DMS114 treated with DMSO at 0.1 percent for 48 hours (cell line): Measurements from ENCODE around the gene STK32C.
"Not testable (repeated sequence)": the region's sequence is repeated elsewhere in the genome, so short reads cannot be mapped to it uniquely, and the experiment has no call there.

Source experiments
- DNase-seq: peaks from one replicate; lab custom pipeline; 2025; ENCODE audit not compliant: unreplicated experiment; lab: John Stamatoyannopoulos, UW

STK32C gene

DNA sequence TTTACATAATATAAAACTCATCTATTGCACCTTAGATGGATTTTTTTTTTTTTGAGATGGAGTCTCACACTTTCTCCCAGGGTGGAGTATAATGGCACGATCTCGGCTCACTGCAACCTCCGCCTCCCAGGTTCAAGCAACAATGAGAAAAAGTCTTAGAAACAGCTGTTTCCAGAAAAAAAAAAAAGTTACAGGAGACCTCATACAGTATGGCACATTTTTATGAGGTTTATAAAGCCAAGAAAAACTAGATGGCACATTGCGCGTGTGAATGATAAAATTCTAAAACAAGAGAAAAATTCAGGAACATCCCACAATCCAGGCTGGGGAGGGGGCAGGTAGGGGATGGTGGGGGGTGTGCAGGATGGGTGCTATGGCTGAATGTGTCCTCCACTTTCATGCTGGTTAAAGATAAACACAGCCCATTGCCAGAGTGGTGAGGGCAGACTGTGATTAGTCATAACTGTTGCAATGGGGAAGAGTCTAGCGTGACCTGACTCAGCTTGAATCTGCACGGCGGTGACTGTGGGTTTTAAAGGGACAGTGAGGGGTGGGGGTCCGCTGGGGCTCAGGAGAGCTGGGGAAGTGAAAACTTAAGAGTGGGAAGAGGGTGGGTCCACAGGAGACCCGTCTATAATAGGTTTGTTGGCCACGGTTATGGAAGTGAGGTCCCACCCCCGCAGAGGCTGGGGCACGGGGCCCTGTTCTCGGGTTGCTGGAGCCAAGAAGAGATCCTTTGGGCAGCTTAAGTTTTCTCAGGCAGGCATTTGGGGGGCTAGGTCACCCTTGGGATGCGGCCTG lies 12.3 kb upstream of the STK32C start:
- no peak for DNase-seq

DNA sequence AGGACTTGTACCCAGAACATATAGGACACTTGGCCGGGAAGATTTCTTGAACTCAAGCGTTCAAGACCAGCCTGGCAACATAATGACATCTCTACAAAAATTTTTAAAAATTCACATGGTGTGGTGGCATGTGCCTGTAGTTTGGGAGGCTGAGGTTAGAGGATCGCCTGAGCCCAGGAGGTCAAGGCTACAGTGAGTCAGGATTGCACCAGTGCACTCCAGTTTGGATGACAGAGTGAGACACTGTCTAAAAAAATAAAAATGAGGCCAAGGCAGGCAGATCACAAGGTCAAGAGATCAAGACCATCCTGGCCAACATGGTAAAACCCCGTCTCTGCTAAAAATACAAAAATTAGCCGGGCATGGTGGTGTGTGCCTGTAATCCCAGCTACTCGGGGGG lies 9.7 kb upstream of the STK32C start:
- not testable (repeated sequence) for DNase-seq

DNA sequence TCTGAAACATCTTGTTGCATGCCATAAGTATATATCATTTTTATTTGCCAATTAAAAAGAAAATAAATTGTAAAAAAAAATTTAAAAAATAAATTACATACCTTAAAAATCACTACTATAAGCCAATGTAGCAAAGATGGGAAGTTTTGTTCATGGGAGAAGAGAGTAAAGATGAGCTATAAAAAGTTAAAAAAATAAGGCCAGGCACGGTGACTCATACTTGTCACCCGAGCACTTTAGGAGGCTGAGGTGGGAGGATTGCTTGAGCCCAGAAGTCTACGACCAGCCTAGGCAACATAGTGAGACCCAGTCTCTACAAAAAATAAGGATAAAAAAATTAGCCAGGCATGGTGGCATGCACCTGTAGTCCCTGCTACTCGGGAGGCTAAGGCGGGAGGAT lies 8.4 kb upstream of the STK32C start:
- no peak for DNase-seq

DNA sequence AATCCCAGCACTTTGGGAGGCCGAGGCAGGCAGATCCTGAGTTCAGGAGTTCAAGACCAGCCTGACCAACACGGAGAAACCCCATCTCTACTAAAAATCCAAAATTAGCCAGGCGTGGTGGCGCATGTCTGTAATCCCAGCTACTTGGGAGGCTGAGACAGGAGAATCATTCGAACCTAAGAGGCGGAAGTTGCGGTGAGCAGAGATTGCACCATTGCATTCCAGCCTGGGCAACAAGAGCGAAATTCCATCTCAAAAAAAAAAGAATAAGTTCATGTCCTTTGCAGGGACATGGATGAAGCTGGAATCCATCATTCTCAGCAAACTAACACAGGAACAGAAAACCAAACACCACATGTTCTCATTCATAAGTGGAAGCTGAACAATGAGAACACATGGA lies 7.1 kb upstream of the STK32C start:
- DNase-seq, result not testable (repeated sequence)

DNA sequence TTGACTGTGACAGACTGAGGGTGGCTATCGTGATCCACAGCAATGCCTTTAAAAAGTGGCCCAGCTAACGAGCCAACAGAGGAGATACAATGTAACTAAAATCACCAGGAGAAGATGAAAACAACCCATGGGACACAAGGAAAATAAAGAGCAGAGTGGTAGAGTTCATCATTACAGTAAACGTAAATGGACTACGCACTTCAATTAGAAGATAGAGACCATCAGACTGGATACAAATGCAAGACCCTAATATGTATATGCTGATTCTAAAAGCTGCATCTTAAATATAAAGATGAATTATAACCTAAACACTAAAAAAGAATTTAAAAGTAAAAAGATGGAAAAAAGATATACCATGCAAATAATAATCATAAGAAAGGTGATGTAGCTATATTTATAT lies 6.6 kb upstream of the STK32C start:
- no peak for DNase-seq

DNA sequence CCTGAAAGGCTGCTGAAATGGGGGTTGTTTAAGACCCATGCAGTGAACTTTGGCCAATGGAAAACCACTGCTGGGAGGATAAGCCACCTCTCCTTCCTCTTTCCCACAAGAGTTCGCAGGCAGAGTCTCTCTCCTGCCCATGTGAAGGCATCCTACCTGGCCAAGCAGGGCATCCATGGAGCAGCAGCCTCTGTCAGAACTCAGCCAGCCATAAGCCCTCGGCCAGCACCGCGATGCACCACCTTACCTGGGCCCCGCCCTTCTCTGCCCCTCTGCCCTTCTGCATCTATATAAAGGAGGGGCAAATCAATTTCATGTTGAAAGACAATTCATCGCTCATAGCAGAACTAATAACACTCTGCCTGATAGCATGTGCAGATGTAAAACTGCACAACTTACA lies 6.1 kb upstream of the STK32C start:
- DNase-seq, result no peak

DNA sequence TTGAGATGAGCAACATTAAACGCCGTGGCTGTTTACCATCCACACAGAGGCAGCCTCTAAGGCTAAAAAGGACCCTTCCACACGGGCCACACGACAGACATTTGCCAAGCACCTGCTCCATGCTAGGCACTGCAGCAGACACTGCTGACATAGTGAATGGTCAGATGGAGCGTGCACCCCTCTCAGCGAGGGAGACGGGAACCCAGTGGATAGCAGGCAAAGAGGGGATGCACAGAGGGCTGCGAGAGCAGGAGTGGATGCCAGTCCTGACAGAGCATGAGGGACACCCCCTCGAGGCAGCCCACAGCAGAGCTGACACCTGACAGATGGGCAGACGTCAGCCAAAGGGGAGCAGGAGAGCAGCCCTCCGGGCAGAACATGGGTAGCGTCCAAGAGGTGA lies 5.6 kb upstream of the STK32C start:
- DNase-seq, result no peak

DNA sequence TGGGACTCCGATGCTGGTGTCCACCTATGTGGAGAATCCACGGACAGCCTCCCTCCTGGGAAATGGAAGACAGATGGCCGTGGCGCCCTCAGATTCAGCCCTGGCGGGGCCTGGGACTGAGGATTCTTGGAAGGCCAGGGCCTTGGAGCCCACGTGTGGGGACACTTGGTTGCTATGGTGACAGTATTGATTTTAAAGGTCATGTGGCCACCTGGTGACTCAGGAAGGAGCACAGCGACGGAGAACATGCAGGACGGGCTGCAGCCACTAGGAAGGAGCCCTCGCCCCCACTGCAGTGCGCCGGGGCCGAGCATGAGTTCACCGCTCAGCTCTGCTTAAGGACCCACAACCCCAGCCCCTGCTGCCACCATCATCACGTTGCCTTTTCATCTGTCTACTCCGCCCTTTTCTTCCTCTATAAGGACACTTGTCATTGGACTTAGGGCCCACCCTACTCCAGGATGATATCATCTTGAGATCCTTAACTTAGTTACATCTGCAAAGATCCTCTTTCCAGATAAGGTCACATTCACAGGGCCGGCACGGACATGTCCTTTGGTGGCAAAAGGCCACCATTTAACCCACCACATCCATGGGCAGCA lies 3.7 kb upstream of the STK32C start:
- no peak for DNase-seq

DNA sequence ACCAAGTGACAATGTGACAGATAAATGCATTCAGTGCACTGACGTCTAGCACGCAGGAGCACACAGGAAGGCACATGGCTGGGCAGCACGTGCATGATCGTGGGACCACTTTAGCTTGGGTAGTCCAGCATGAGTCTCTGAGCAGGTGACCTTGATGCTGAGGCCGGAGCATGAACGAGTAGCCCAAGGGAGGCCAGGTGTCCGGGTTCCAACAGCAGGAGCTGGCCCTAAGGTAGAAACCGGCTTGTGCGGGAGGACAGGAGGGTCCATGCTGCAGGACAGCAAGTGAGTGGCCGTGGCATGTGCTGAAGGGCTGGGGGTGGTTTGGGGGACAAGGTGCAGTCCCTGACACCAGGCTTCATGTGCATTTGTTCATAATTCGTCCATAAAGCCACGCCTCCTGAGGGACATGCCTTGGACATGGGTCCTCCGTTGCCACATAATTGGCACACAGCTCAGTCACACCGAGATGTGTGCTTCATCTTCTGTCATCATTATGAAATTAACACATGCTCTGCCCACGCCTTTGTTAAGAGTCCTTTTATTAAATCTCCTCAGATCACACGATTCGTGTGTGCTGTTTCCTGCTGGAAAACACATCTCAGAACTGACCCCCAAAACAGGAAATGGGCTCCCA lies 3.1 kb upstream of the STK32C start:
- no peak for DNase-seq

DNA sequence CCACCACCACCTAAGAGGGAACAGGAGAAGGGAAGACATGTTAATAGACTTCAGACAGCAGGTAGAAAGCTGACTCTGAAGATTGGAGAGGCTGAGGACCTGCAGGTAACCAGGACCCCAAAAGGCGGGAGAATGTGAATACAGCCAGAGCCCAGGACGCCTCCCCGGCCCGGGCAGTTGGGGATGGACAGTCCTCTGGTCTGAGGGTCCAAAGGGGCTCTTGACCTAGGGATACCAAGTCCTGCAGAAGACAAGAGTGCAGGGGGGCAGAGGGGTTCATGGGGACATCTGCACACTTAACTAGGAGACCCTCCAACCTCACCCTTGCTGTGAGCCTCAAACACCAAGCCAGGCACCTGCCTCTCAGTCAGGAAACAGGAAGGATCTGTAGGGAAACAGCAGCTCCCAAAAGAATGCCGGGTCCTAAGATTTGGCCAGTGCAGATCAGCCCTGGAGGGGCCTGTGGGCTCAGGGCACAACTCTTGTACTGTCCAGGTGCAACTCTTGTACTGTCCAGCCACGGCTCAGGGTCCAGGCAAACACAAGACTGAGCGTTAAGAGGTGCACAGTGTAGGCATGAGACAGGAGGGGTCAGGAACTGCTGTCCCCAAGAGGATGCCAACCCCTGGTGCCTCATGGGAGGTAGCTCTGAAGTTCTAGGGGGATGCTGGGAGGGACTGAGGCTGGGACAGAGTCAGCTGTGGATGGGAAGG lies 2.3 kb upstream of the STK32C start:
- DNase-seq, result no peak

DNA sequence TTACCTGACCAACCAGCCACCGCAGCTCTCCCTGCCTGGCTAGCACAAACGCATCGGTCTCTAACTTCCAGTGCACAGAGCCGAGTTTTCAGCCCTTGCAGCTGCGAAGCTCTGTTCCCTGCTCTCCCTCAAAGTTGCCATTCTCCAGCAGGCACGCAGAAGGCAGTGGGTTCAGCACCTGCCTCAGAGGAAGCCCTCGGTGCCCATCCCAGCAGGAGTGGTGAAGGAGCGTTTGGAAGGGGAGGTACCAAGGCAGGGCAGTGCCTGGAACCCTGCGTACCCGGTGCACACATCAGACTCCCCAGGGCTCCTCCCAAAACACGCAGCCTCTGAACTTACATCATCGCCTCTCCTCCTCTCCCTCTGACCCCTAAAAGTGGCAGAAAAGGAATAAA lies 1.7 kb upstream of the STK32C start:
- no peak for DNase-seq

DNA sequence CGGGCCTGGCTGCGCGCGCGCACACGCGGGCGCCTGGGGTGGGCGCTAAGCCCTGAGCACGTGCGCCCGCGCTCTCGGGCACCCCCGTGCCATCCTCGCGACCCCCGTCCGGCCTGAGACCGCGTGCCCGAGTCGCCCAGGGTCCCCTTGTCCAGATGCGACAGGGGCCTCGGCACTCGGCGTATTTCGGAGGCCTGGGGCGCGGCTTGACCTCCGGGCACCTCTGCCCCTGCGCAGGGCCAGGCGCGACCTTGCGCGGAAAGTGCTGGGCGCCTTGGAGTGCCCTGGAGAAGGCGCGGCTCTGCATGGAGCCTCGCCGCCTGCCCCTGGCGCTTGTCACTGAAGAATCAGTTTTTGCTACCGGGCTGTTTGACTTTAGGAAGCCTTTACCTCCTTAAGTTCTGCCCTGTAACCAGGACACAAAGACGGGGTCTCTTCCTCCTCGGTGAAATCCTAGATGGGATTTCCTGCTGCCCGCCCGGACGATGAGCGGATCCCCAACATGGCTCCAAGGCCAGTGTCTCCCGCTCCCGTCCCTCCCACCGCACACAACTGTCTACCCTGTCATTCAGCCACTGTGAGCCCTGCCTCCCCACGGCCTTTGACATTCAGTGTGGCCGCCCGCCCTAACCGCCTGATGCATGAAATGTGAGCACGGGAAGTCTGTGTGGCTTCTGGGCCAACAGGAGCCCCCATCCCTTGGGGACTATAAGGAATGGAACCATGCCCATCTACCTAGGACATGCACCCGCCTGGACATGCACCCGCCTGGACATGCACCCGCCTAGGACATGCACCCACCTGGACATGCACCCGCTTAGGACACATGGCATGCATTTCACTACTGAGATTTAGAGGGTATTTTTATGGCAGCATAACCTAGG lies 1.1 kb upstream of the STK32C start:
- DNase-seq, result no peak

DNA sequence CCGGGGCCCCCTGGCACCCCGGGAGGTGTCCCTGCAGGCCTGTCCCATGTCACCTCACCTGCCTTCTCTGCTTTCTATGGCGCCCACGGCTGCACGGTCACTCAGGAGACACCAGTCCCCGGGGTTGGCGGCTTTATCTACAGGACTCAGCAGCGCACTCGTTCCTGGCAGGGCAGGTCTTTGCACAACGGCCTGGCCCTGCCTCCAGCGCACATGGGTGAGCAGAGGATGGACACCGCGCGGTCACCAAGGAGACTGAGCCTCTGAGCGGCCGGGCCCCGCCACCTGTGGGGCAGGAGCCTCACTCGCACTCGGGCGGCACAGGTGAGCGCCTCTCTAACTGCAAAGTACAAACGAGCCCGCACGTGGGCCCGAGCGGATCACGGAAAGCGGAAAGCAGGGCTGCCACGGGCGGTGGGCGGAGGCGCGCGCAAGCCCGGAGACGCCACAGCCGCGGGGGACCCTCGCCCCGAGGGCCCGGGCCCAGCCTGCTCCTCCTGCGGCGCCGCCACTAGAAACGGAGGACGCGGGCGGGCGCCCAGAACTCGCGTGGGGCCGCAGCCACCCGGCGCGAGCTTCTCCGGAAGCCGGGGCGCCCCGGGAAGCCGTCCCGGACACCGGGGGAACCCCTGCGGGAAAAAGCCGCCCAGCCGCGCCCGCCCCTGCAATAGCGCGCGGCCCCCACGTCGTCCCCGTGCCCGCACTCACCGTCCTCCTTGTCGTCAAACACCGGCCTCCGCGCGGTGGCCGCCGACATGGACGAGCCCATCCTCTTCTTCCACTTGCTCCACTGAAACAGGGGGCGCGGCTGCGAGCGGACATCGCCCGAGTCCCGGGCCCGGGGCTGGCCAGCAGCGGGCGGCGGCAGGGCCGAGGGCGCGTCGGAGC lies 642 bp downstream of the STK32C start:
- no peak for DNase-seq

DNA sequence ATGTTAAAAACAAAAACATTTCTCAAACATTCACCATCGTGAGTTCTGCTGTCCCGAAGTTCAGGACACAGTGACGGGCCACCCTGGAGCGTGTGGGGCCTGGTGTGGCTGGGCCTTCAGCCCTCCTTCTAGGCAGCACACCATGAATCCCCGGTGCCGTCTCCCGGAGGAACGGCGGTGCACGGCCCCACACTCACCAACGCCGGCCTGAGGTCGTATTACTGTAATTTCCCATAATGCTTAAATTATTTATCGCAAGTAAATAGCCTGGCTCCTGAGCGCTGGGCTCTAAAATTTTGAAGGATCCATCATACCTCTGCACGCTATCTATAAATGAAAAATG lies 1.4 kb downstream of the STK32C start:
- DNase-seq, result no peak

DNA sequence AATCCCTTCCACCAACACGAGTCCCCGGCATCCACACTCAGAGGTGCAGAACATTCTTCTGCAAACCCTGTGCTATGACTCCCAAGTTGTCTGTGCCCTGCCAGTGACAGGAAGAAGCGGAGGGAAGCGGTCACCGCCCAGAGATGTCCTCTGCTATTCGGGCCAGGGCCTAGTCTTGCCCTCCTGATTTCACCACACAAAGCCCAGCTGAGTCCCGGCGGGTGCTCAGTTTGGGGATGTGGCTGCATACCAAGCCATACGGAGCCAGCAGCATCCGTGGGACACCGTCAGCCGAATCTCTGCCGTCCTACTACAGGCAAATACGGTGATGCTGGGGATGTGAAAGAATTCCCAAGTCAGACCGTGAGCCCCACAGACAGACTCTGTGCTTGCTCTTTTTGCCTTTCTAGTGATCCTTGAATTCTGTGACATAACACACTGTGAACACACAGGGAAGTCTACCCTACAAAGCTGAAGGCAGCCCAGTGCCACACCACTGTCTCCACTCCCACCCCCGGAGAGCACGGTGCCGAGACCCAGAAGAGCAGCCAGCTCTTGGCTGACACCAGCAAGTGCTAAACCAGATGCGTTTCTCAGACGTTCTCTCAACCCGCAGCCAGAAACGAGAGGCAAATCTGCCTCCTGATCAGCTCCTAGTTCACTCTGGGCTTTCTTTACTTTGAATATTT lies 2.0 kb downstream of the STK32C start:
- no peak for DNase-seq

DNA sequence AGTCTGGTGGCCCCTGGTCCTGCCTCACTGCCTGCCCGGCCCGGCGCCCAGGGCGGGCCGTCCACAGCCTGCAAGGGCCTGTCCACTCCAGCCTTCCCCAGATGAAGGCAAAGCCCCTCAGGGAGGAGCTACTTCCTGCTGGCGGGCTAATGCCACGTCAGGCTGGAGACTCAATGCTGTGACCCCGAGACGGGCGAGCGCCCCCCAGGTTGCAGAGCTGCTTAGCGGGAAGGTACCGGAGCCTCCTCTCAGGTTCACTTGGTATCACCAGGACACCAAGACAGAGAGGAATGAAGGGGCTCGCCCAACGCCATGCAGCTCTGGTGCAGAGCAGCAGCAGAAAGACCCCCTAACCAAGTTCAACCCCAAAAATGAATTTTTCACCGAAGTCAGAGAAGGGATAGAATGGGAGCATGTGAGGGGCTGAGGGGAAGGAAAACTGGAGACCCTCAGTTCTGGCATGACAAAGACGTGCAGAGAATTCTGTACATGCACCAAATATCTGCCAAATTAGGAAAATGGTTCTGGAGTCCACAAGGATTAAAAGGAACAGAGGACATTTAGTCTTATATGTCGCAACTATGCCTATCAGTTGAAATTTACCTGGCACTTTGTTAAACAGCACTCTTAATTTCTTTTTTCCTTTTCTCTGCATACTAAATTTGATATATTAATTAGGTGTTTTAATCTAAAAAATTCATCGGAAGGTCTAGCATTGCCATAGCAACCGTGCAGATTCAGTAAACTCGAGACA lies 2.8 kb downstream of the STK32C start:
- no peak for DNase-seq

DNA sequence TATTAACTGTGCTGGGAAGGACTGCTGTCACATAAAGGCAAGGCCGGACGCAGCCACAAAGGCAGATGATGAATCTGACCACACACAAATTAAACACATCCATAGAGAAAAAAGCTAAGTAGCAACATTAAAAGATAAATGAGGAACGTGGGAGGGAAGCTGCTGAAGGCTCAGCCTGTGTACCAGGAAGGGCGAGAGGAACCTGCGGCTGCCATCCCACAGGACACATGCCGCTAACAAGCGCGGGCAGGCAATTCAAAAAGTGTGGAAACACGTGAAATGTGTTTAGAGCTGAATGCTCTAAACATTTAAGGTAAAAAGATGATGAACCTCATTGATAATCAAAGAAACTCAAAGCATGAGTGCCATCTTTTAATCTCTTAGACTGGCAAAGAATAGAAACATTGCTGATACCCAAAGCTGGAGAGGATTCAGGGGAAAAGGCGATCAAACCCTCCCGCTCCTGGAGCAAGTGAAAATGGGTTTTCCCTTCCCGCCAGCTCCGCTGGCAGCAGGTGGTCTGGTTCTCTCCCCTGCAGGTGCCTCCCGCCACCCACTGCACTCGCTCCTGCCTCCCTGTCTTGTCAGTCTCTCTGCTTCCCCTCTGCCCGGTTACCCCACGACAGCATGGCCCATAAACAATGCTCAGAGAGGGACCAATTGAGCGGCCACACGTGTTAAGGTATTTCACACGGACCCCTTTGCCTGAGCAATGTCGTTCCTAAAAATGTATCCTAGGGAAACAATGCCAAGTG lies 4.2 kb downstream of the STK32C start:
- no peak for DNase-seq
